Pancreas (tissue), 10 donors: ENCODE measurements around the gene TSC22D3. TPM values are rescaled to one million over a fixed set of nuclear protein-coding genes. Genes with fewer than 3 reads are reported as not detected.

Experiments used
- ATAC-seq, 4 donors: fragments of 200-7000 bp; cut with Tn5 transposase; one replicate each; pipeline versions ENCODE4 v1.8.0 to v1.9.1; 2020; ENCODE audit warnings: mild to moderate bottlenecking in 4 of 4, moderate library complexity in 4 of 4
- DNase-seq, 6 donors: peaks; one replicate each; pipeline ENCODE4 v3.0.0-alpha.2; 2020
- FAIRE-seq: peaks from 2 replicates; lab custom pipeline; 2012; peaks lifted over from hg19 to GRCh38; lab: Jason Lieb, UNC
- H3K27ac ChIP-seq, 4 donors: fragments of 200-600 bp; sonication (generic); 1 replicate in 3 of 4; 2 replicates in 1 of 4; pipeline versions ENCODE4 v1.5.0 to v1.8.0; 2020
- H3K27me3 ChIP-seq, 4 donors: fragments of 200-600 bp; one replicate each; pipeline ENCODE4 v1.8.0; 2021
- H3K36me3 ChIP-seq, 3 donors: fragments of 200-600 bp; sonication (generic) in 1 of 3; one replicate each; pipeline versions ENCODE4 v1.5.0 to v1.8.0; 2020 to 2021
- H3K4me1 ChIP-seq, 3 donors: fragments of 200-600 bp; one replicate each; pipeline ENCODE4 v1.8.0; 2021
- H3K4me3 ChIP-seq, 4 donors: fragments of 200-600 bp; sonication (generic) in 2 of 4; one replicate each; pipeline versions ENCODE4 v1.5.0 to v1.8.0; 2020 to 2021
- H3K9me3 ChIP-seq, 4 donors: fragments of 200-600 bp; one replicate each; pipeline ENCODE4 v1.8.0; 2021
- WGBS, 2 donors: extraction: QIAGEN DNeasy Blood & Tissue Kit; methylation state at CpG; one replicate each; pipeline ENCODE4 v1.1.7; 2013; 5-methylcytosine and 5-hydroxymethylcytosine counted together
- intact Hi-C, 3 donors: fragments of 100-400 bp; cut with DNase I; formaldehyde crosslinking; loops; one replicate each; pipeline versions ENCODE4 v1.11.1 to v1.14.2; 2022
- polyA plus RNA-seq, 2 donors: library from polyadenylated mRNA; stranded (reverse); fragments of 200-250 nt; gene quantifications; one replicate each; pipeline ENCODE4 v1.2.3, GENCODE V29; 2013
- total RNA-seq, 6 donors: library from RNA; stranded (reverse); fragmentation: NEBNext Ultra II Directional in 4 of 6; extraction: Animal tissue kit (Norgen Biotek cat#: 25700) in 4 of 6; gene quantifications; one replicate each; pipeline versions ENCODE4 v1.2.1 to v1.2.4, GENCODE V29; 2021 to 2023
- TF ChIP-seq, protein P1 (sequence below), 4 donors: fragments of 200-600 bp; sonication (generic) in 3 of 4; IDR thresholded peaks; one replicate each; pipeline versions ENCODE4 v1.5.0 to v1.8.0; 2021; ENCODE audit warnings: antibody characterized with exemption in 4 of 4
- donor health status: healthy with polysubstance abuse.
- donor health status: DM: no; HTN: no; CAD: no; lungs with moderate emphysema.
- donor health status: DM: no; HTN: no; CAD: no.
- donor health status: control.
- donor health status: control.
- donor health status: Bipolar disorder and iron deficiency.
- donor health status: DM: yes; HTN: yes; CAD: no.
- donor health status: DM: no; HTN: no; CAD: no.
- donor health status: DM: no; HTN: no; CAD: no.
- donor health status: DM: yes; HTN: yes; CAD: no.

The TSC22D3 gene
- total and polyA plus RNA-seq, 8 donors = 12.8 to 86.6 (median 47.3) TPM

DNA sequence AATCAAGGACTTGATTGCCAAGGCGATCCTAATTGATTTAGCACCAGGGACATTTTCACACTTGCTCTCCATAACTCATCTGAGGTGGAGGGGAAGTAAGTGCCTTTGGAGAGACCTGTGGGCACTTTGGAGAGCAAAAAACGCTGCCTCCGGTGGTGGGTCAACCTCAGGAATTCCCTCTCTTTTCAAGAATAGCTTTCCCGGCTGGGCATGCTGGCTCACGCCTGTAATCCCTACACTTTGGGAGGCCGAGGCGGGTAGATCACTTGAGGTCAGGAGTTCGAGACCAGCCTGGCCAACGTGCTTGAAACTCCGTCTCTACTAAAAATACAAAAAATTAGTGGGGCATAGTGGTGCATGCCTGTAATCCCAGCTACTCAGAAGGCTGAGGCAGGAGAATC, 98.1 kb downstream of the TSC22D3 start:
- H3K4me1 ChIP-seq = peaks cover 0 to 3% (median 0%) of the 10 kb centered on the region in 3 donors
- intact Hi-C loops = loop anchor here in 1 of 3 donors (10.0 kb wide), 1 partner anchor 97 kb away; the partner anchor contains the start of genes NCBP2L and TSC22D3
- DNase-seq = no peak
- peak overlapping the region; percentile 11 to 63 (median 55) for H3K27ac ChIP-seq
- WGBS, 2 donors = 50 to 65% methylated on average over 10 of the region's 10 CpGs
- no peak for FAIRE-seq
- TF ChIP-seq, protein P1, sequence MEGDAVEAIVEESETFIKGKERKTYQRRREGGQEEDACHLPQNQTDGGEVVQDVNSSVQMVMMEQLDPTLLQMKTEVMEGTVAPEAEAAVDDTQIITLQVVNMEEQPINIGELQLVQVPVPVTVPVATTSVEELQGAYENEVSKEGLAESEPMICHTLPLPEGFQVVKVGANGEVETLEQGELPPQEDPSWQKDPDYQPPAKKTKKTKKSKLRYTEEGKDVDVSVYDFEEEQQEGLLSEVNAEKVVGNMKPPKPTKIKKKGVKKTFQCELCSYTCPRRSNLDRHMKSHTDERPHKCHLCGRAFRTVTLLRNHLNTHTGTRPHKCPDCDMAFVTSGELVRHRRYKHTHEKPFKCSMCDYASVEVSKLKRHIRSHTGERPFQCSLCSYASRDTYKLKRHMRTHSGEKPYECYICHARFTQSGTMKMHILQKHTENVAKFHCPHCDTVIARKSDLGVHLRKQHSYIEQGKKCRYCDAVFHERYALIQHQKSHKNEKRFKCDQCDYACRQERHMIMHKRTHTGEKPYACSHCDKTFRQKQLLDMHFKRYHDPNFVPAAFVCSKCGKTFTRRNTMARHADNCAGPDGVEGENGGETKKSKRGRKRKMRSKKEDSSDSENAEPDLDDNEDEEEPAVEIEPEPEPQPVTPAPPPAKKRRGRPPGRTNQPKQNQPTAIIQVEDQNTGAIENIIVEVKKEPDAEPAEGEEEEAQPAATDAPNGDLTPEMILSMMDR (IDR thresholded peaks at IDR 0.05) = no peak
- ATAC-seq = no peak
- no peaks in the 10 kb centered on the region for H3K9me3 ChIP-seq
- no peaks in the 10 kb centered on the region for H3K27me3 ChIP-seq
- no peaks in the 10 kb centered on the region for H3K36me3 ChIP-seq
- peak overlapping the region in 1 of 4 donors; percentile 36 for H3K4me3 ChIP-seq

DNA sequence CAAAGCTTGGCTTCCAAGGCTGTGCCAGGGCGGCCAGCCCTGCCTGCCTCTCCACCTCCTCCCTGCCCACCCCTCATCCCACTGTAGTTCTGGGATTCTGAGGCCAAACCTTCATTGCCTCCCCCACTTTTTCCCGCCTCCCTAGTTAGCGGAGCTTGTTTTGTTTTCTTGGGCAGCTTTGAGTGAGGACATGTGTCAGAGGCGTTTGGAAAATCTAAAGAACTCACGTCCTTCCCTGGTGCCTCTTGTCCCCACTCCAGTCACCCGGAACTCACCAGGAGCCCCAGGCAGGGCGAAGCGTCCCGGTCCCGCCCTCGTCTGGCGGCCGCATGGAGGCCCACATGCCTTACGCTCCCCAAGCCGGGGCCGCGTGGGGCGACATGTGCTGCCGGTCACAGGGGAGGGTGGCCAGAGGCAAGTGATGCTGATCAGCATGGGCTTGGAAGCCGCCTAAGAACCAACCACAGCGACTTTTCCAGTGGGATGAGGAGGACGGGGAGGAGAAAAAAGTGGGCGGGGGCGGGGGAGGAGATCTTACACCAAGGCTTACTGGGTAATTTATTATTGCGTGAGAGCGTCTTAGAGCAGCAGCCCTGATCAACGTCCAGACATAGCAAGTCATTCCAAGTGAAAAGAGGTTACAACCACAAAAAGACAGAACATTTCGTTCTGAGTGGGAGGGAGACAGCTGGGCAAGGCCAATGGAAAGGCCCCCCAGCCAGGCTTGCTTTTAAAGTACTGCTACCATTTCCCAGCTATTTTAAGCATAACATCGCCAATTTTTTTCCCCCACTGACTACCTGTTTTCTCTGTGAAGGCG, 98.8 kb downstream of the TSC22D3 start:
- intact Hi-C loops = loop anchor here in 1 of 3 donors (10.0 kb wide), 1 partner anchor 98 kb away; the partner anchor contains the start of genes NCBP2L and TSC22D3
- Histone ChIP-seq H3K27ac (peak overlapping the region; percentile 39 to 63 (median 55)), H3K9me3 (no peaks in the 10 kb centered on the region), H3K4me1 (peaks cover 0 to 3% (median 0%) of the 10 kb centered on the region in 3 donors), H3K36me3 (no peaks in the 10 kb centered on the region), H3K27me3 (no peaks in the 10 kb centered on the region), H3K4me3 (peak overlapping the region in 2 of 4 donors; percentile 35 to 36)
- FAIRE-seq = no peak
- WGBS, 2 donors = 16 to 42% methylated on average over 30 of the region's 30 CpGs
- ATAC-seq = peak; percentile 72 to 83 (median 80)
- DNase-seq = peak; percentile 63 to 84 (median 79)
- TF ChIP-seq, protein P1 (IDR thresholded peaks at IDR 0.05) = no peak

DNA sequence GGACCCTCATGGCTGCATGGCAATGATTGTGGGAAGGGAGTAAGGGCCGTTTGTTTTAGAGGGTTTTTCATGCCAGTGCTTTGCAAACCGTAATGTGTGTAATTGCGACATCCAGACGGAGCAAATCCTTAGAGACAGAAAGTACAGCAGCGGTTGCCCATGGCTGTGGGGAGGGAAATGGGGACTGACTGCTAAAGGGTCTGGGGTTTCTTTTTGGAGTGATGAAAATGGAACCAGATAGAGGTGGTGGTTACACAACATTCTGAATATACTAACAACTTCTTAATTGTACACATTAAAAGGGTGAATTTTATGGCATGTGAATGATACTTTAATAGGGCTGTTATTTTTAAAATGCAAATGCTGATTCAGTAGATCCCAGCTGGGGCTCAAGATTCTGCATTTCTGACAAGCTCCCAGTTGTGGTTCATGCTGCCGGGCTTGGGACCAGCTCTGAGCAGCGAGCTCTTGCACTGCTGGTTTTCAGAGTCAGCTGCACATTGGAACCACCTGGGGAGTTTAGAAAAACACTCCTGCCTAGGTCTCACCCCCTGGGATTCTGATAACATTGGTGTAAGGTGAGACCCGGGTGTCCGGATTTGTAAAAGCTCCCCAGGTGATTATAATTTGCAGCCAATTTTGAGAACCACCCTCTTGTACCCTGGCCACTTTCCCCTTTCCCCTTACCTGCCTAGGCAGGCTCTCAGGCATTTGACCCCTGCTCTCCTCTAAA, 99.6 kb downstream of the TSC22D3 start:
- H3K27ac ChIP-seq = peak overlapping the region; percentile 39 to 63 (median 55)
- H3K4me3 ChIP-seq = peak overlapping the region in 2 of 4 donors; percentile 35 to 36
- ATAC-seq = peak; percentile 19 to 39 (median 30)
- no peaks in the 10 kb centered on the region for H3K36me3 ChIP-seq
- H3K4me1 ChIP-seq = peaks cover 0 to 3% (median 0%) of the 10 kb centered on the region in 3 donors
- no peak for DNase-seq
- FAIRE-seq = no peak
- no peaks in the 10 kb centered on the region for H3K9me3 ChIP-seq
- no peaks in the 10 kb centered on the region for H3K27me3 ChIP-seq
- TF ChIP-seq, protein P1 (IDR thresholded peaks at IDR 0.05) = no peak
- 23 to 28% methylated on average over 9 of the region's 9 CpGs for WGBS, 2 donors
- intact Hi-C loops = loop anchor here in 1 of 3 donors (10.0 kb wide), 1 partner anchor 99 kb away; the partner anchor contains the start of genes NCBP2L and TSC22D3

DNA sequence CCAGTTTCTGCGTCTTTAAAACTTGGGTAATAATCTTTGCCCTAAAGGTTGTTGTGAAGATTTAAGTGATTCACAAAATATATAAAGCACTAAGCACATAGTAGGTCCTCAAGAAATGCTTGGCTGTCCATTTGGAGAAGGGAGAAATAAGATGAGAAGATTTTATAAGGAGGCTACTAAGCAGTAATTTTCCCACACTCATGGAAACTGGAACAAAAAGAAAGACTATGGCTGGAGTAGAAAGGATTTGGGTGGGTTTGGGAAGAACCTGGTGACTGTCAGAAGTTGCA, 100.3 kb downstream of the TSC22D3 start:
- 67 to 100% methylated on average over 1 of the region's 1 CpG for WGBS, 2 donors
- Histone ChIP-seq H3K27me3 (no peaks in the 10 kb centered on the region), H3K4me3 (no peak overlapping the region), H3K36me3 (no peaks in the 10 kb centered on the region), H3K4me1 (peaks cover 0 to 3% (median 0%) of the 10 kb centered on the region in 3 donors), H3K9me3 (no peaks in the 10 kb centered on the region), H3K27ac (peak overlapping the region in 1 of 4 donors; percentile 8)
- FAIRE-seq (no peak), DNase-seq (no peak), ATAC-seq (no peak)
- intact Hi-C loops = loop anchor here in 1 of 3 donors (10.0 kb wide), 1 partner anchor 99 kb away; the partner anchor contains the start of genes NCBP2L and TSC22D3
- TF ChIP-seq, protein P1 (IDR thresholded peaks at IDR 0.05) = no peak
